Left hindlimb (tissue), 1 donor: ENCODE measurements around the gene ARHGAP25.

ENCODE experiments used
- DNase-seq: peaks from one replicate; pipeline ENCODE4 v3.0.0-alpha.2; 2018

ARHGAP25 gene

GRCh38 chr2:68744366-68744912 is 9.8 kb downstream of the ARHGAP25 start:
- DNase-seq, result no peak

- no peak for DNase-seq
These were observed 10.4 kb downstream of the ARHGAP25 start for GRCh38 chr2:68745006-68745405.

GRCh38 chr2:68746408-68746807 is 11.8 kb downstream of the ARHGAP25 start:
- no peak for DNase-seq

- DNase-seq, result no peak
These were observed 12.8 kb downstream of the ARHGAP25 start for GRCh38 chr2:68747413-68747812.

GRCh38 chr2:68747900-68748299 is 13.3 kb downstream of the ARHGAP25 start:
- no peak for DNase-seq

- no peak for DNase-seq
These were observed 14.0 kb downstream of the ARHGAP25 start for GRCh38 chr2:68748568-68748967.

- DNase-seq, result no peak
These were observed 14.7 kb downstream of the ARHGAP25 start for GRCh38 chr2:68749345-68749744.

- no peak for DNase-seq
These were observed 16.2 kb downstream of the ARHGAP25 start for GRCh38 chr2:68750592-68751396.

- peak; percentile 81 for DNase-seq
These were observed 17.1 kb downstream of the ARHGAP25 start for GRCh38 chr2:68751397-68752339.

GRCh38 chr2:68753318-68753717 is 18.7 kb downstream of the ARHGAP25 start:
- no peak for DNase-seq

GRCh38 chr2:68755071-68755470 is 20.5 kb downstream of the ARHGAP25 start:
- DNase-seq, result no peak

- DNase-seq, result no peak
These were observed 21.6 kb downstream of the ARHGAP25 start for GRCh38 chr2:68756178-68756577.

GRCh38 chr2:68757081-68757480 is 22.5 kb downstream of the ARHGAP25 start:
- no peak for DNase-seq

- DNase-seq, result no peak
These were observed 27.5 kb downstream of the ARHGAP25 start for GRCh38 chr2:68762100-68762499.

- no peak for DNase-seq
These were observed 28.1 kb downstream of the ARHGAP25 start for GRCh38 chr2:68762665-68763064.

GRCh38 chr2:68764041-68764805 is 29.6 kb downstream of the ARHGAP25 start:
- no peak for DNase-seq

GRCh38 chr2:68764806-68765311 is 30.2 kb downstream of the ARHGAP25 start:
- DNase-seq, result no peak

GRCh38 chr2:68765739-68766375 is 31.2 kb downstream of the ARHGAP25 start:
- no peak for DNase-seq

- DNase-seq, result no peak
These were observed 31.8 kb downstream of the ARHGAP25 start for GRCh38 chr2:68766376-68766845.

GRCh38 chr2:68767031-68767961 is 32.7 kb downstream of the ARHGAP25 start:
- no peak for DNase-seq

- no peak for DNase-seq
These were observed 33.4 kb downstream of the ARHGAP25 start for GRCh38 chr2:68767996-68768395.
